A549 (cell line): ENCODE data around the gene C7.
"Not testable (repeated sequence)": the region's sequence is repeated elsewhere in the genome, so short reads cannot be mapped to it uniquely, and the experiment has no call there.

Source experiments
- JUNB ChIP-seq: fragments of >200 bp; sonication (Bioruptor Twin); formaldehyde crosslinking; IDR thresholded peaks from 2 replicates; pipeline ENCODE4 v1.6.1; 2016
- MAX ChIP-seq: IDR thresholded peaks from 2 replicates; pipeline ENCODE4 v1.6.1; 2012

- TF ChIP-seq JUNB, MAX: not testable (repeated sequence)
Observed at GRCh38 chr5:40883051-40883450, 26.2 kb upstream of the C7 start.
